ENCODE data around the gene DGKG. TPM values are rescaled to one million over a fixed set of nuclear protein-coding genes. Genes with fewer than 3 reads are reported as not detected.

DGKG gene
- total RNA-seq, 5 donors from 2014 or later (not counting 1 experiment from before 2014, with no cell fraction given), result 0.03 to 0.10 TPM; not detected in 3

GRCh38 chr3:186257866-186258265 lies 104.2 kb downstream of the DGKG start:
- ATAC-seq (replicated peaks in 1 of 4) (no peak), DNase-seq (no peak)
- Mint-ChIP-seq H3K36me3 (no peaks in the 10 kb centered on the region), H3K4me3 (no peak overlapping the region), H3K27ac (no peak overlapping the region), H3K27me3 (no peaks in the 10 kb centered on the region), H3K9me3 (no peaks in the 10 kb centered on the region), H3K4me1 (peaks cover 24 to 34% (median 26%) of the 10 kb centered on the region in 3 donors)
- WGBS (ENCODE audit: insufficient coverage), result 68% methylated on average over 4 of the region's 6 CpGs
- Histone ChIP-seq H3K36me3 (ENCODE audit: control insufficient read depth in 2 of 2, extremely low read depth in 1 of 2, insufficient read depth in 1 of 2, low read length in 1 of 2) (no peaks in the 10 kb centered on the region), H3K9me3 (no peaks in the 10 kb centered on the region), H3K4me1 (ENCODE audit: control insufficient read depth in 1 of 2, extremely low read depth in 1 of 2, insufficient read depth in 2 of 2, low read length in 2 of 2) (peaks cover 7 to 22% of the 10 kb centered on the region in 2 experiments), H3K4me3 (ENCODE audit: control insufficient read depth in 1 of 2, extremely low read depth in 1 of 2, low read length in 1 of 2) (no peak overlapping the region), H3K27me3 (replicated peaks in 1 of 2; ENCODE audit: control insufficient read depth in 2 of 2, extremely low read depth in 1 of 2, insufficient read depth in 2 of 2, low read length in 1 of 2) (no peaks in the 10 kb centered on the region), H3K27ac (ENCODE audit: low read length) (no peak overlapping the region)
- ChIA-PET POLR2A (no interaction called here), CTCF (interaction anchor here (0.8 to 2.9 kb wide), 5 partner anchors 268 to 282 kb away, joined by 3 to 51 read pairs (median 7); no protein-coding TSS in a partner anchor)

DNA sequence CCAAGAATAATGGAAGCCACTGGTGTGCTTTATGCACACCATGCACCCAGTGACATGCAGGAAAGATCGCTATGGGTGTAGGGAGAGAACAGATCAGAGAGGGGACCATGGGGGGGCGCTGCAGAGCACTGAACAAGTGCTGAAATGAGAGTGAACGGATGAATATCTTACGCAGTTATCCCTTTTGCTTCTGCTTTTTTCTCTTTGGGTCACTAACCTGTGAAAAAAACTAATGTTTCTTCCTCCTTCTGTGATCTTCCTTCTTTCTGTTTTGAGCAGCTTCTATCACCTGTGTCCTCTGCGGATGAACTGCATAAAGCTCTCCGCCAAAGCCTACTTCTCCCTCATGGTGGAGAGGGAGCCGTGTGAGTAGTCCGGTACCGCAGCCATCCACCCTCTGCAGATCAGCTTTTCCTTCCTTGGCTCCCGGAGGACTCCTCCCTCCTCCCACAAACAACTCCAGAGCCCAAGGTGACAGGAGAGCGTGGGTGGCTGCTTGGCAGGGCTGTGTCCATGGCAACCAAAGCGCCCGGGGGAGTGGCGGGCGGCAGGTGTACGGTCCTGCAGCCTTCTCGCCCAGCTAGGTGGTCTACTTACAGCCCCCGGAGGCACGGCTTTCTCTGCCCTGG lies 106.2 kb downstream of the DGKG start:
- Mint-ChIP-seq H3K9me3 (no peaks in the 10 kb centered on the region), H3K4me3 (no peak overlapping the region), H3K4me1 (peaks cover 24 to 34% (median 26%) of the 10 kb centered on the region in 3 donors), H3K27ac (no peak overlapping the region), H3K36me3 (no peaks in the 10 kb centered on the region), H3K27me3 (peaks cover 2 to 3% of the 10 kb centered on the region in 2 donors)
- no peaks in the 10 kb centered on the region for H3K9me3 ChIP-seq
- WGBS (ENCODE audit: insufficient coverage), result 91% methylated on average over 12 of the region's 19 CpGs
- ATAC-seq (replicated peaks in 1 of 4), result no peak
- peaks cover 0 to 6% of the 10 kb centered on the region in 2 experiments for H3K27me3 ChIP-seq (replicated peaks in 1 of 2; ENCODE audit: control insufficient read depth in 2 of 2, extremely low read depth in 1 of 2, insufficient read depth in 2 of 2, low read length in 1 of 2)
- CTCF ChIA-PET, result interaction anchor here in 1 of 2 donors (0.6 to 1.3 kb wide), 4 partner anchors 113 to 459 kb away, joined by 3 to 8 read pairs (median 6); no protein-coding TSS in a partner anchor
- no peak overlapping the region for H3K4me3 ChIP-seq (ENCODE audit: control insufficient read depth in 1 of 2, extremely low read depth in 1 of 2, low read length in 1 of 2)
- no peak overlapping the region for H3K27ac ChIP-seq (ENCODE audit: low read length)
- DNase-seq, result peak in 6 of 35 experiments; percentile 9 to 37 (median 18)
- no peaks in the 10 kb centered on the region for H3K36me3 ChIP-seq (ENCODE audit: control insufficient read depth in 2 of 2, extremely low read depth in 1 of 2, insufficient read depth in 1 of 2, low read length in 1 of 2)
- H3K4me1 ChIP-seq (ENCODE audit: control insufficient read depth in 1 of 2, extremely low read depth in 1 of 2, insufficient read depth in 2 of 2, low read length in 2 of 2), result peaks cover 7 to 22% of the 10 kb centered on the region in 2 experiments
- POLR2A ChIA-PET, result no interaction called here

GRCh38 chr3:186254676-186255650 lies 107.1 kb downstream of the DGKG start:
- Histone ChIP-seq H3K27me3 (replicated peaks in 1 of 2; ENCODE audit: control insufficient read depth in 2 of 2, extremely low read depth in 1 of 2, insufficient read depth in 2 of 2, low read length in 1 of 2) (peaks cover 0 to 8% of the 10 kb centered on the region in 2 experiments), H3K4me3 (ENCODE audit: control insufficient read depth in 1 of 2, extremely low read depth in 1 of 2, low read length in 1 of 2) (peak overlapping the region in 1 of 2 donors; percentile 27), H3K9me3 (no peaks in the 10 kb centered on the region), H3K4me1 (ENCODE audit: control insufficient read depth in 1 of 2, extremely low read depth in 1 of 2, insufficient read depth in 2 of 2, low read length in 2 of 2) (peaks cover 7 to 22% of the 10 kb centered on the region in 2 experiments), H3K27ac (ENCODE audit: low read length) (no peak overlapping the region), H3K36me3 (ENCODE audit: control insufficient read depth in 2 of 2, extremely low read depth in 1 of 2, insufficient read depth in 1 of 2, low read length in 1 of 2) (no peaks in the 10 kb centered on the region)
- ATAC-seq (replicated peaks in 1 of 4), result peak in 2 of 4 experiments; percentile 36 to 60
- no peaks in the 10 kb centered on the region for H3K9me3 Mint-ChIP-seq
- H3K27ac Mint-ChIP-seq, result peak overlapping the region; percentile 65 to 73
- POLR2A ChIA-PET, result no interaction called here
- no peaks in the 10 kb centered on the region for H3K36me3 Mint-ChIP-seq
- peaks cover 22 to 34% (median 26%) of the 10 kb centered on the region in 3 donors for H3K4me1 Mint-ChIP-seq
- DNase-seq, result peak in 6 of 35 experiments; percentile 4 to 32 (median 12)
- WGBS (ENCODE audit: insufficient coverage), result 53% methylated on average over 13 of the region's 17 CpGs
- CTCF ChIA-PET, result interaction anchor here (0.7 to 2.2 kb wide), 5 partner anchors 113 to 310 kb away, joined by 4 to 8 read pairs (median 7); no protein-coding TSS in a partner anchor
- peaks cover 3 to 4% of the 10 kb centered on the region in 2 donors for H3K27me3 Mint-ChIP-seq
- H3K4me3 Mint-ChIP-seq, result peak overlapping the region in 1 of 3 donors; percentile 26

GRCh38 chr3:186251948-186252619 lies 110.0 kb downstream of the DGKG start:
- ChIA-PET POLR2A (no interaction called here), CTCF (interaction anchor here in 1 of 2 donors (0.6 kb wide), 1 partner anchor 337 kb away, joined by 4 read pairs; no protein-coding TSS in a partner anchor)
- Mint-ChIP-seq H3K4me3 (no peak overlapping the region), H3K36me3 (no peaks in the 10 kb centered on the region), H3K27ac (no peak overlapping the region), H3K9me3 (no peaks in the 10 kb centered on the region), H3K4me1 (peaks cover 18 to 28% (median 19%) of the 10 kb centered on the region in 3 donors), H3K27me3 (peaks cover 9 to 17% of the 10 kb centered on the region in 2 donors)
- WGBS (ENCODE audit: insufficient coverage), result 82% methylated on average over 6 of the region's 8 CpGs
- peaks cover 0 to 16% of the 10 kb centered on the region in 2 experiments for H3K27me3 ChIP-seq (replicated peaks in 1 of 2; ENCODE audit: control insufficient read depth in 2 of 2, extremely low read depth in 1 of 2, insufficient read depth in 2 of 2, low read length in 1 of 2)
- no peaks in the 10 kb centered on the region for H3K9me3 ChIP-seq
- no peak for ATAC-seq (replicated peaks in 1 of 4)
- no peak overlapping the region for H3K27ac ChIP-seq (ENCODE audit: low read length)
- peaks cover 7 to 19% of the 10 kb centered on the region in 2 experiments for H3K4me1 ChIP-seq (ENCODE audit: control insufficient read depth in 1 of 2, extremely low read depth in 1 of 2, insufficient read depth in 2 of 2, low read length in 2 of 2)
- H3K4me3 ChIP-seq (ENCODE audit: control insufficient read depth in 1 of 2, extremely low read depth in 1 of 2, low read length in 1 of 2), result no peak overlapping the region
- no peak for DNase-seq
- H3K36me3 ChIP-seq (ENCODE audit: control insufficient read depth in 2 of 2, extremely low read depth in 1 of 2, insufficient read depth in 1 of 2, low read length in 1 of 2), result no peaks in the 10 kb centered on the region

DNA sequence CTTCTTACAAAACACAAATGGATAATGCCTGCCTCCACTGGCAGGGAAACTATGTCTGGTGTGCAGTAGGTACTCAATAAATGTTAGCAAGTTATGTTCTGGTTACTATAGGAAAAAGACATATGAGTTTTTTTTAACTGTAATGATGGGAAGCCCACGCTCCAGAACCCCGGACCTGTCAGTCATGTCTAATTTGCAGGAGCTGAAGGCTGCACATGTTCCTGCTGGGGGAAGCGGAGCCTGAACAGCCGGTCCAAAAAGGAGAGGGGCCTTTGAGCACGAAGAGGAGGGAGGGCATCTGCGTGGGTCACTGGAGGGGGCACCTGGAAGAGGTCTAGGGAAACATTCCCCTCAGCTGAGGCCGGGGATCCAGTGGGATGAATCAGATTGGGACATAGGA lies 113.2 kb downstream of the DGKG start:
- POLR2A ChIA-PET, result no interaction called here
- no peak for DNase-seq
- Histone ChIP-seq H3K4me3 (ENCODE audit: control insufficient read depth in 1 of 2, extremely low read depth in 1 of 2, low read length in 1 of 2) (no peak overlapping the region), H3K27me3 (replicated peaks in 1 of 2; ENCODE audit: control insufficient read depth in 2 of 2, extremely low read depth in 1 of 2, insufficient read depth in 2 of 2, low read length in 1 of 2) (peaks cover 0 to 23% of the 10 kb centered on the region in 2 experiments), H3K36me3 (ENCODE audit: control insufficient read depth in 2 of 2, extremely low read depth in 1 of 2, insufficient read depth in 1 of 2, low read length in 1 of 2) (no peaks in the 10 kb centered on the region), H3K27ac (ENCODE audit: low read length) (no peak overlapping the region), H3K4me1 (ENCODE audit: control insufficient read depth in 1 of 2, extremely low read depth in 1 of 2, insufficient read depth in 2 of 2, low read length in 2 of 2) (no peaks in the 10 kb centered on the region), H3K9me3 (no peaks in the 10 kb centered on the region)
- CTCF ChIA-PET, result no interaction called here
- Mint-ChIP-seq H3K4me3 (no peak overlapping the region), H3K4me1 (peaks cover 1 to 2% (median 1%) of the 10 kb centered on the region in 3 donors), H3K36me3 (no peaks in the 10 kb centered on the region), H3K27ac (no peak overlapping the region), H3K9me3 (no peaks in the 10 kb centered on the region), H3K27me3 (peaks cover 9 to 20% of the 10 kb centered on the region in 2 donors)
- no peak for ATAC-seq (replicated peaks in 1 of 4)
- 90% methylated on average over 5 of the region's 7 CpGs for WGBS (ENCODE audit: insufficient coverage)

All from T-cell (primary cell).